ENCODE data around the gene MUTYH. TPM values are rescaled to one million over a fixed set of nuclear protein-coding genes. Genes with fewer than 3 reads are reported as not detected.

The MUTYH gene
- total and polyA plus RNA-seq, 2 donors = 25.5 to 37.3 TPM

- WGBS = 94% methylated on average over 4 of the region's 4 CpGs
- Histone ChIP-seq H3K27ac (ENCODE audit: low read depth in 1 of 2, low read length in 1 of 2) (no peak overlapping the region), H3K4me3 (ENCODE audit: low read length in 2 of 2) (no peak overlapping the region), H3K36me3 (ENCODE audit: control insufficient read depth in 2 of 2, insufficient read depth in 2 of 2, low read length in 1 of 2) (peaks cover 38% of the 10 kb centered on the region in 2 donors), H3K27me3 (ENCODE audit: control insufficient read depth in 2 of 2, insufficient read depth in 1 of 2, low read length in 1 of 2) (peaks cover 0 to 8% of the 10 kb centered on the region in 2 donors), H3K9me3 (ENCODE audit: control insufficient read depth in 2 of 2, insufficient read depth in 1 of 2, low read length in 1 of 2) (no peaks in the 10 kb centered on the region), H3K4me1 (ENCODE audit: control insufficient read depth in 2 of 2, insufficient read depth in 2 of 2, low read length in 2 of 2) (peaks cover 4 to 27% of the 10 kb centered on the region in 2 donors)
- DNase-seq (ENCODE audit: low read depth in 6 of 9, low spot score in 9 of 9) = no peak
Measured at GRCh38 chr1:45329445-45329844, 10.8 kb downstream of the MUTYH start.

DNA sequence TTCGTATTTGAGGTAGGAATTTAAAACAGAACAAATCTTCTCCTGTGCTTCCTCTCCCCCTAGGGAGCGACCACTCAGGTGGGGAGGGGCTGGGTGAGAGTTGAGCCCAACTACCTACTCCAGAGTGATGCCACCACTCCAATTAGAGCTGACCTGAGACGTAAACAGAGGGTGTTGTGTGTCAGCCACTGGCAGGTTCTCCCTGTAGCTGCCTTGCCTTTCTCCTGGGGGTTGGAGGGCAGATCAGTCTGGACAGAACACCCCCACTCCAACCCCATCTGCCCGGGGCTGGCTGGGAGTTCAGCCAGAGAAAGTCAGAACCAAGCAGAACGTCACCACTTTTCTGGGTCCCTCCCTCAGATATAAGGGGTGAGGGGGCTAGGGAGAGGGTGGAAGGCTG lies 11.6 kb downstream of the MUTYH start:
- H3K27me3 ChIP-seq (ENCODE audit: control insufficient read depth in 2 of 2, insufficient read depth in 1 of 2, low read length in 1 of 2) = peaks cover 0 to 8% of the 10 kb centered on the region in 2 donors
- H3K9me3 ChIP-seq (ENCODE audit: control insufficient read depth in 2 of 2, insufficient read depth in 1 of 2, low read length in 1 of 2) = no peaks in the 10 kb centered on the region
- peaks cover 32 to 36% of the 10 kb centered on the region in 2 donors for H3K36me3 ChIP-seq (ENCODE audit: control insufficient read depth in 2 of 2, insufficient read depth in 2 of 2, low read length in 1 of 2)
- H3K4me1 ChIP-seq (ENCODE audit: control insufficient read depth in 2 of 2, insufficient read depth in 2 of 2, low read length in 2 of 2) = peaks cover 4 to 27% of the 10 kb centered on the region in 2 donors
- no peak overlapping the region for H3K27ac ChIP-seq (ENCODE audit: low read depth in 1 of 2, low read length in 1 of 2)
- DNase-seq (ENCODE audit: low read depth in 6 of 9, low spot score in 9 of 9) = no peak
- 81% methylated on average over 5 of the region's 5 CpGs for WGBS
- H3K4me3 ChIP-seq (ENCODE audit: low read length in 2 of 2) = no peak overlapping the region

DNA sequence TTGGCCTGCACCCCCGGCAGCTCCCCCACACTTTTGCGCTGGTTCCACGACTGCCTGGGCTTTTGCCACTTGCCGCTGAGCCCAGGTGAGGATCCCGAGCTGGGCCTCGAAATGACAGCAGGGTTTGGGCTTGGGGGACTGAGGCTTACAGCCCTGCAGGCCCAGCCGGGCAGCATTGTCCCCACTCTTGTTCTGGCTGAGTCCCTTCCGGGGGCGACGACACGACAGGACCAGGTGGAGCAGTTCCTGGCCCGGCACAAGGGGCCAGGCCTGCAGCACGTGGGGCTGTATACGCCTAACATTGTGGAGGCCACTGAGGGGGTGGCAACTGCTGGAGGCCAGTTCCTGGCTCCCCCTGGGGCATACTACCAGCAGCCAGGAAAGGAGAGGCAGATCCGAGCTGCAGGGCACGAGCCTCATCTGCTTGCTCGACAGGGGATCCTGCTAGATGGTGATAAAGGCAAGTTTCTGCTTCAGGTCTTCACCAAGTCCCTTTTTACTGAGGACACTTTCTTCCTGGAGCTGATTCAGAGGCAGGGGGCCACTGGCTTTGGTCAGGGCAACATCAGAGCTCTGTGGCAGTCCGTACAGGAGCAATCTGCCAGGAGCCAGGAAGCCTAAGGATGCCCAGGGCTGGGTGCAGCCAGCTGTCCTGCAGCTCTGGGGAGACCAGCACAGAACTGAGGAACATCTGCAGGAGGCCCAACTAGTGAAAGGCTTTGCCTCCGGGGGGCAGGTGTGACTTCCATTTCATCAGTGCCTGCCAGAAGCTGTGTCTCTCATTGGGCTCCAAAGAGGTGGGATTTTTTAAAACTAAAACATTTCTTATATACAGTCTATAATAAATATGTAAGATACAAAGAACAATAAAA lies 12.4 kb downstream of the MUTYH start:
- WGBS = 72% methylated on average over 19 of the region's 19 CpGs
- Histone ChIP-seq H3K4me3 (ENCODE audit: low read length in 2 of 2) (peak overlapping the region in 1 of 2 donors; percentile 56), H3K27me3 (ENCODE audit: control insufficient read depth in 2 of 2, insufficient read depth in 1 of 2, low read length in 1 of 2) (peaks cover 0 to 8% of the 10 kb centered on the region in 2 donors), H3K27ac (ENCODE audit: low read depth in 1 of 2, low read length in 1 of 2) (peak overlapping the region in 1 of 2 donors; percentile 45), H3K36me3 (ENCODE audit: control insufficient read depth in 2 of 2, insufficient read depth in 2 of 2, low read length in 1 of 2) (peaks cover 25 to 30% of the 10 kb centered on the region in 2 donors), H3K4me1 (ENCODE audit: control insufficient read depth in 2 of 2, insufficient read depth in 2 of 2, low read length in 2 of 2) (peaks cover 4 to 27% of the 10 kb centered on the region in 2 donors), H3K9me3 (ENCODE audit: control insufficient read depth in 2 of 2, insufficient read depth in 1 of 2, low read length in 1 of 2) (no peaks in the 10 kb centered on the region)
- peak in 2 of 9 donors; percentile 17 to 46 for DNase-seq (ENCODE audit: low read depth in 6 of 9, low spot score in 9 of 9)

DNA sequence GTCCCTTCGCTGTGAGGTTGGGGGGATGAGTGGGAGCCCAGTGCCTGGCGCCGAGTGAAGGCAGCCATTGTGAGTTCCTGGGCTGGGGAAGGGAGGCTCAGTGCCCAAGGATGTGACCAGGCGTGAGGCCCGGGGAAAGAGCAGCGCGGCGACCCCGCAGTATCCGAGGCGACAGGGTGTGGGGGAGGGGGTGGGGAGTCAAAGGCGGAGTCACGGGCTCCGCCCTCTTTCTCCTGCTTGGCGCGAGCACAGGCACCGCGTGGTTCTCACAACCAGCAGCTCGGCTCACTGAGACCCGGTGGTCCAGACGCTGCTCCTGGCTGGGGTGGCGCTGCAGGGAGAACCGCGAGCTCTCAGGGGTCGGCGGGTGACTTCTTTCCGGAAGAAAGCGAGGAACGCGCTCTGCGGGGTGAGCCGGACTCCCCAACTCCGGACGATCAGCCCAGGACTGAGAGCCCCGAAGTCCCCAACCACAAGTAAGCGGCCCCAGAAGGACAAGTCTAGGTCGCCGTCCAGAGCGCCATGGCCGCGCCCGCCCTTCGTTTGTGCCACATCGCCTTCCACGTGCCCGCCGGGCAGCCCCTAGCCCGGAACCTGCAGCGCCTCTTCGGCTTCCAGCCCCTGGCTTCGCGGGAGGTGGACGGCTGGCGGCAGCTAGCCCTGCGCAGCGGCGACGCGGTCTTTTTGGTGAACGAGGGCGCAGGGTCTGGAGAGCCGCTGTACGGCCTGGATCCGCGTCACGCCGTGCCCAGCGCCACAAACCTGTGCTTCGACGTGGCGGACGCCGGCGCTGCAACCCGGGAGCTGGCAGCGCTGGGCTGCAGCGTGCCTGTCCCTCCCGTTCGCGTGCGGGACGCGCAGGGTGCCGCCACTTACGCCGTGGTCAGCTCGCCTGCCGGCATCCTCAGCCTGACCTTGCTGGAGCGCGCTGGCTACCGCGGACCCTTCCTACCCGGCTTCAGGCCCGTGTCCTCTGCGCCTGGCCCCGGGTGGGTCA lies 13.3 kb downstream of the MUTYH start, which contains the start of gene HPDL:
TSS of gene HPDL (plus strand) at position 269 of the 997 bp plus-strand sequence. CDS start at position 523, 254 bp downstream.
- peaks cover 15 to 23% of the 10 kb centered on the region in 2 donors for H3K36me3 ChIP-seq (ENCODE audit: control insufficient read depth in 2 of 2, insufficient read depth in 2 of 2, low read length in 1 of 2)
- H3K9me3 ChIP-seq (ENCODE audit: control insufficient read depth in 2 of 2, insufficient read depth in 1 of 2, low read length in 1 of 2) = no peaks in the 10 kb centered on the region
- 15% methylated on average over 96 of the region's 96 CpGs for WGBS
- peaks cover 0 to 8% of the 10 kb centered on the region in 2 donors for H3K27me3 ChIP-seq (ENCODE audit: control insufficient read depth in 2 of 2, insufficient read depth in 1 of 2, low read length in 1 of 2)
- peak; percentile 35 to 83 (median 66) for DNase-seq (ENCODE audit: low read depth in 6 of 9, low spot score in 9 of 9)
- H3K4me3 ChIP-seq (ENCODE audit: low read length in 2 of 2) = peak within 1 kb of the TSS; percentile 56 to 61
- H3K4me1 ChIP-seq (ENCODE audit: control insufficient read depth in 2 of 2, insufficient read depth in 2 of 2, low read length in 2 of 2) = peaks cover 4 to 27% of the 10 kb centered on the region in 2 donors
- H3K27ac ChIP-seq (ENCODE audit: low read depth in 1 of 2, low read length in 1 of 2) = peak within 1 kb of the TSS in 1 of 2 donors; percentile 45

GRCh38 chr1:45325851-45326506 lies 14.3 kb downstream of the MUTYH start:
- no peak for DNase-seq (ENCODE audit: low read depth in 6 of 9, low spot score in 9 of 9)
- H3K36me3 ChIP-seq (ENCODE audit: control insufficient read depth in 2 of 2, insufficient read depth in 2 of 2, low read length in 1 of 2) = peaks cover 6 to 14% of the 10 kb centered on the region in 2 donors
- H3K27ac ChIP-seq (ENCODE audit: low read depth in 1 of 2, low read length in 1 of 2) = no peak overlapping the region
- 73% methylated on average over 6 of the region's 6 CpGs for WGBS
- H3K9me3 ChIP-seq (ENCODE audit: control insufficient read depth in 2 of 2, insufficient read depth in 1 of 2, low read length in 1 of 2) = no peaks in the 10 kb centered on the region
- peak overlapping the region; percentile 56 to 61 for H3K4me3 ChIP-seq (ENCODE audit: low read length in 2 of 2)
- peaks cover 4 to 27% of the 10 kb centered on the region in 2 donors for H3K4me1 ChIP-seq (ENCODE audit: control insufficient read depth in 2 of 2, insufficient read depth in 2 of 2, low read length in 2 of 2)
- H3K27me3 ChIP-seq (ENCODE audit: control insufficient read depth in 2 of 2, insufficient read depth in 1 of 2, low read length in 1 of 2) = peaks cover 0 to 8% of the 10 kb centered on the region in 2 donors

DNA sequence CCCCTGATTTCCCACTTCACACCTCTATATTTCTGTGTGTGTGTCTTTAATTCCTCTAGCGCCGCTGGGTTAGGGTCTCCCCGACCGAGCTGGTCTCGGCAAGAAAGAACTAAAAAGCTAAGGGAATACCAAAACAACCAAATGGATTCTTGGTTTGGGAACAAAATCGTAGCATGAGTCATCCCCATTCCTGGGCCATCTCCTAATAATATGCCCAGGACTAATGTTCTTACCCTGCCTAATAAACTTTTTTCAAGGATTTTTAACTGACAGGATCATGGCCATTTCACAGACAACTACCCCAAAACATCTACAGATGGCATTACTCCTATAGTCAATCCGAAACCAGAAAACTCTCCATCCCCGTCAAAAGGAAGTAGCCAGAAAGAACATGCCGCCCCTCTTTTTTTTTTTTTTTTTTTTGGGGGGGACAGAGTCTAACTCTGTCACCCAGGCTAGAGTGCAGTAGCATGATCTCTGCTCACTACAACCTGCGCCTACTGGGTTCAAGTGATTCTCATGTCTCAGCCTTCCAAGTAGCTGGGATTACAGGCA lies 17.7 kb downstream of the MUTYH start:
- no peaks in the 10 kb centered on the region for H3K9me3 ChIP-seq (ENCODE audit: control insufficient read depth in 2 of 2, insufficient read depth in 1 of 2, low read length in 1 of 2)
- no peak for DNase-seq (ENCODE audit: low read depth in 6 of 9, low spot score in 9 of 9)
- H3K36me3 ChIP-seq (ENCODE audit: control insufficient read depth in 2 of 2, insufficient read depth in 2 of 2, low read length in 1 of 2) = no peaks in the 10 kb centered on the region
- 96% methylated on average over 10 of the region's 10 CpGs for WGBS
- H3K27me3 ChIP-seq (ENCODE audit: control insufficient read depth in 2 of 2, insufficient read depth in 1 of 2, low read length in 1 of 2) = peaks cover 0 to 6% of the 10 kb centered on the region in 2 donors
- H3K27ac ChIP-seq (ENCODE audit: low read depth in 1 of 2, low read length in 1 of 2) = no peak overlapping the region
- H3K4me3 ChIP-seq (ENCODE audit: low read length in 2 of 2) = no peak overlapping the region
- peaks cover 4 to 15% of the 10 kb centered on the region in 2 donors for H3K4me1 ChIP-seq (ENCODE audit: control insufficient read depth in 2 of 2, insufficient read depth in 2 of 2, low read length in 2 of 2)

DNA sequence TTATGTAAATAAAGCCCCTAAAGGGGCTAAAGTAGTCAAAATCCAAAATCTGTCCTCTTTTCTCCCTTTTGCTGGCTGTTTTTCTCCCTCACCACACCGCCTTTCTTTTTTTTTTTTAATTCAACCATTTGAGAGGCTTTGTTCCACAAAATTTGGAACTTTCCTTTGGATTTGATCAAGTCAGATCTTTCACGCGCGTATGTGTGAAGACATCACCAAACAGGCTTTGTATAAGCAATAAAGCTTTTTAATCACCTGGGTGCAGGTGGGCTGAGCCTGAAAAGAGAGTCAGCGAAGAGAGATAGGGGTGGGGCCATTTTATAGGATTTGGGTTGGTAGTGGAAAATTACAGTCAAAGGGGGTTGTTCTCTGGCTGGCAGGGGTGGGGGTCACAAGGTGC lies 18.8 kb downstream of the MUTYH start:
- Histone ChIP-seq H3K4me1 (ENCODE audit: control insufficient read depth in 2 of 2, insufficient read depth in 2 of 2, low read length in 2 of 2) (peaks cover 0 to 4% of the 10 kb centered on the region in 2 donors), H3K4me3 (ENCODE audit: low read length in 2 of 2) (no peak overlapping the region), H3K9me3 (ENCODE audit: control insufficient read depth in 2 of 2, insufficient read depth in 1 of 2, low read length in 1 of 2) (peaks cover 0 to 2% of the 10 kb centered on the region in 2 donors), H3K27me3 (ENCODE audit: control insufficient read depth in 2 of 2, insufficient read depth in 1 of 2, low read length in 1 of 2) (no peaks in the 10 kb centered on the region), H3K36me3 (ENCODE audit: control insufficient read depth in 2 of 2, insufficient read depth in 2 of 2, low read length in 1 of 2) (no peaks in the 10 kb centered on the region), H3K27ac (ENCODE audit: low read depth in 1 of 2, low read length in 1 of 2) (no peak overlapping the region)
- DNase-seq (ENCODE audit: low read depth in 6 of 9, low spot score in 9 of 9) = no peak
- 96% methylated on average over 5 of the region's 5 CpGs for WGBS

- WGBS = 96% methylated on average over 4 of the region's 4 CpGs
- Histone ChIP-seq H3K27ac (ENCODE audit: low read depth in 1 of 2, low read length in 1 of 2) (no peak overlapping the region), H3K4me3 (ENCODE audit: low read length in 2 of 2) (no peak overlapping the region), H3K27me3 (ENCODE audit: control insufficient read depth in 2 of 2, insufficient read depth in 1 of 2, low read length in 1 of 2) (no peaks in the 10 kb centered on the region), H3K36me3 (ENCODE audit: control insufficient read depth in 2 of 2, insufficient read depth in 2 of 2, low read length in 1 of 2) (no peaks in the 10 kb centered on the region), H3K4me1 (ENCODE audit: control insufficient read depth in 2 of 2, insufficient read depth in 2 of 2, low read length in 2 of 2) (no peaks in the 10 kb centered on the region), H3K9me3 (ENCODE audit: control insufficient read depth in 2 of 2, insufficient read depth in 1 of 2, low read length in 1 of 2) (peaks cover 0 to 3% of the 10 kb centered on the region in 2 donors)
- DNase-seq (ENCODE audit: low read depth in 6 of 9, low spot score in 9 of 9) = no peak
Measured at GRCh38 chr1:45319761-45320160, 20.5 kb downstream of the MUTYH start.
